ENCODE results near the gene STIM2.

DNA sequence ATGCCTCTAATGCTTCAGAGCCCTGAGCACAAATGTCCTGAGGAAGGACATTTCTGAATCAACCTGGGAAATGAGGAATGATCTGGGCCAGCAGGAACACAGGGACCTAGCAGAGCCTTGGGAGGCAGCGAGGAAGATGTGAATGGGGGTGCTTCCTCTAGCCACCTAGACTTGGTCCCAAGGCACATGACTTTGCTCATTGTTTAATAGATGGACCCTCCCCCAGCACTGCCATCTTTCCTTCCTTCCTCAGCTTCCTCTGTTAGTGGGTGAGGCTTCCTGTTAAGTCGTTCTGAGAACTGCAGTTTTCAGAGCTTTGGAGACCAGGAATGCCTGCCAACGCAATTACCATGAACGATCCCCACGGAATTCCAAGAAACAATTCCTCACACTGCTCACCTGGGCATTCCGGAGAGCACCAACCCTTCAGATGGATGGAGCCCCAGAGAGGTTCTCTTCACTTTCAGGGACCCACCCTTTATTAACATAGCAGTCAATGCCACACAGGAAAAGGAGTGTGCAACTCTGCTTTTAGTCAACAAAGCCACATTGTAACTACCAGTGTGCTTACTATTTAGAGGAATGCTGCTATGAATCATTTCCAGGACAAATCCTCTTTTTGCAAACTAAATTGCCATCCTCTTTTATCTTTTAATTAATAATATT lies 48.5 kb upstream of the STIM2 start:
- TF ChIP-seq POLR2AphosphoS5 (IDR thresholded peaks at IDR 0.05; ENCODE audit: low read depth, low read length) (no peak), POLR2A (IDR thresholded peaks at IDR 0.05; ENCODE audit: low read depth, low read length) (no peak), TAF1 (IDR thresholded peaks at IDR 0.05; ENCODE audit: low read depth, low read length) (no peak), SPI1 (IDR thresholded peaks at IDR 0.05; ENCODE audit: low read depth, low read length) (no peak), POU2F2 (IDR thresholded peaks at IDR 0.05; ENCODE audit: low read depth, low read length) (no peak)

All from GM12891 (cell line).